Measurements from ENCODE around the gene SLC16A1. TPM values are rescaled to one million over a fixed set of nuclear protein-coding genes. Genes with fewer than 3 reads are reported as not detected.

Gene SLC16A1
- total RNA-seq, 2 experiments from 2014 or later, result 74.3 to 81.3 TPM

- no peaks in the 10 kb centered on the region for H3K9me3 Mint-ChIP-seq
- no peak for TF ChIP-seq CTCF (IDR thresholded peaks at IDR 0.05)
- intact Hi-C loops (cut with micrococcal nuclease), result no loop called here
- peaks cover 39% of the 10 kb centered on the region for H3K4me1 Mint-ChIP-seq (ENCODE audit: low read depth)
- no peak overlapping the region for H3K27ac Mint-ChIP-seq
- POLR2A ChIA-PET, result interaction anchor here (1.0 kb wide), 1 partner anchor 12 kb away, joined by 3 read pairs; no protein-coding TSS in a partner anchor
- ATAC-seq (no peak), DNase-seq (no peak)
- H3K27me3 Mint-ChIP-seq, result no peaks in the 10 kb centered on the region
- H3K36me3 Mint-ChIP-seq (ENCODE audit: low read depth), result peaks cover 46% of the 10 kb centered on the region
- no peak overlapping the region for H3K4me3 Mint-ChIP-seq
- CTCF ChIA-PET, result interaction anchor here (1.1 to 1.3 kb wide), 2 partner anchors 20 to 122 kb away, joined by 4 read pairs; partner anchors contain the start of gene LRIG2
Observed at GRCh38 chr1:112950426-112950825, 5.6 kb downstream of the SLC16A1 start.

GRCh38 chr1:112946683-112947082 lies 9.3 kb downstream of the SLC16A1 start:
- no peaks in the 10 kb centered on the region for H3K9me3 Mint-ChIP-seq
- TF ChIP-seq CTCF (IDR thresholded peaks at IDR 0.05), result no peak
- no peak for ATAC-seq
- H3K27me3 Mint-ChIP-seq, result no peaks in the 10 kb centered on the region
- DNase-seq, result no peak
- peaks cover 11% of the 10 kb centered on the region for H3K4me1 Mint-ChIP-seq (ENCODE audit: low read depth)
- no peak overlapping the region for H3K27ac Mint-ChIP-seq
- H3K36me3 Mint-ChIP-seq (ENCODE audit: low read depth), result peaks cover 26% of the 10 kb centered on the region
- no peak overlapping the region for H3K4me3 Mint-ChIP-seq
- CTCF ChIA-PET, result no interaction called here
- POLR2A ChIA-PET, result interaction anchor here (1.1 kb wide), 1 partner anchor 11 kb away, joined by 3 read pairs; no protein-coding TSS in a partner anchor
- intact Hi-C loops (cut with micrococcal nuclease), result no loop called here

GRCh38 chr1:112939810-112940209 lies 16.2 kb downstream of the SLC16A1 start:
- intact Hi-C loops (cut with micrococcal nuclease), result no loop called here
- no peak for TF ChIP-seq CTCF (IDR thresholded peaks at IDR 0.05)
- H3K4me1 Mint-ChIP-seq (ENCODE audit: low read depth), result peaks cover 29% of the 10 kb centered on the region
- ATAC-seq (no peak), DNase-seq (no peak)
- ChIA-PET CTCF (no interaction called here), POLR2A (interaction anchor here (1.5 kb wide), 1 partner anchor 14 kb away, joined by 5 read pairs; no protein-coding TSS in a partner anchor)
- H3K9me3 Mint-ChIP-seq, result no peaks in the 10 kb centered on the region
- H3K4me3 Mint-ChIP-seq, result no peak overlapping the region
- H3K27me3 Mint-ChIP-seq, result no peaks in the 10 kb centered on the region
- H3K36me3 Mint-ChIP-seq (ENCODE audit: low read depth), result peaks cover 14% of the 10 kb centered on the region
- H3K27ac Mint-ChIP-seq, result no peak overlapping the region

GRCh38 chr1:112938210-112938609 lies 17.8 kb downstream of the SLC16A1 start:
- no peak overlapping the region for H3K4me3 Mint-ChIP-seq
- DNase-seq (no peak), ATAC-seq (no peak)
- no peaks in the 10 kb centered on the region for H3K27me3 Mint-ChIP-seq
- intact Hi-C loops (cut with micrococcal nuclease), result no loop called here
- CTCF ChIA-PET, result interaction anchor here (1.4 to 2.0 kb wide), 3 partner anchors 15 to 134 kb away, joined by 5 to 11 read pairs (median 8); partner anchors contain the start of gene LRIG2
- no peak for TF ChIP-seq CTCF (IDR thresholded peaks at IDR 0.05)
- peaks cover 9% of the 10 kb centered on the region for H3K36me3 Mint-ChIP-seq (ENCODE audit: low read depth)
- H3K4me1 Mint-ChIP-seq (ENCODE audit: low read depth), result peaks cover 34% of the 10 kb centered on the region
- H3K27ac Mint-ChIP-seq, result no peak overlapping the region
- POLR2A ChIA-PET, result interaction anchor here (1.3 kb wide), 1 partner anchor 13 kb away, joined by 3 read pairs; no protein-coding TSS in a partner anchor
- H3K9me3 Mint-ChIP-seq, result no peaks in the 10 kb centered on the region

- Mint-ChIP-seq H3K36me3 (ENCODE audit: low read depth) (peaks cover 5% of the 10 kb centered on the region), H3K4me3 (no peak overlapping the region), H3K9me3 (no peaks in the 10 kb centered on the region), H3K4me1 (ENCODE audit: low read depth) (peaks cover 34% of the 10 kb centered on the region), H3K27me3 (no peaks in the 10 kb centered on the region), H3K27ac (peak overlapping the region; percentile 26)
- intact Hi-C loops (cut with micrococcal nuclease), result no loop called here
- no peak for TF ChIP-seq CTCF (IDR thresholded peaks at IDR 0.05)
- ChIA-PET POLR2A (interaction anchor here (1.0 to 1.3 kb wide), 2 partner anchors 14 to 19 kb away, joined by 3 to 4 read pairs; no protein-coding TSS in a partner anchor), CTCF (interaction anchor here (1.4 to 2.0 kb wide), 4 partner anchors 16 to 221 kb away, joined by 3 to 11 read pairs (median 6); partner anchors contain the start of gene LRIG2)
- DNase-seq, result no peak
- no peak for ATAC-seq
Observed at GRCh38 chr1:112937495-112937894, 18.5 kb downstream of the SLC16A1 start.

All from activated CD8-positive, alpha-beta T cell treated with anti-CD3 and anti-CD28 coated beads for 36 hours (primary cell).